Chondrocyte (in vitro differentiated cells): ENCODE data around the gene SLC12A3. TPM values are rescaled to one million over a fixed set of nuclear protein-coding genes. Genes with fewer than 3 reads are reported as not detected.

Experiments used
- DNase-seq: peaks from one replicate; pipeline ENCODE4 v3.0.0; 2021; ENCODE audit warnings: mixed read lengths, low spot score
- H3K27ac Mint-ChIP-seq: one replicate; pipeline ENCODE4 v1.8.0; 2021; ENCODE audit warnings: mild to moderate bottlenecking, moderate library complexity, mixed read lengths; ENCODE audit not compliant: unreplicated experiment
- H3K27me3 Mint-ChIP-seq: 2 replicates; pipeline ENCODE4 v1.8.0; 2021; ENCODE audit warnings: low read depth, mixed read lengths
- H3K36me3 Mint-ChIP-seq: 2 replicates; pipeline ENCODE4 v1.8.0; 2021; ENCODE audit warnings: low read depth, mixed read lengths
- H3K4me1 Mint-ChIP-seq: 2 replicates; pipeline ENCODE4 v1.8.0; 2021; ENCODE audit warnings: low read depth, mild to moderate bottlenecking, mixed read lengths
- H3K4me3 Mint-ChIP-seq: one replicate; pipeline ENCODE4 v1.8.0; 2021; ENCODE audit warnings: mild to moderate bottlenecking, moderate library complexity, mixed read lengths; ENCODE audit not compliant: unreplicated experiment
- H3K9me3 Mint-ChIP-seq: 2 replicates; pipeline ENCODE4 v1.8.0; 2021; ENCODE audit warnings: low read depth, mixed read lengths
- microRNA-seq: library from miRNA; unstranded; fragments of <30 nt; microRNA quantifications from one replicate; pipeline ENCODE4 v1.2.0, GENCODE V29; 2020; ENCODE audit warnings: borderline number of aligned reads
- total RNA-seq: library from RNA; stranded (reverse); gene quantifications from 3 replicates; pipeline ENCODE4 v1.2.1, GENCODE V29; 2021
- TF ChIP-seq, protein P1 (sequence below): fragments of 200-600 bp; sonication (generic); IDR thresholded peaks from 2 replicates; pipeline ENCODE4 v1.5.0; 2021; ENCODE audit warnings: antibody characterized with exemption, mild to moderate bottlenecking, moderate library complexity

The SLC12A3 gene
- total RNA-seq, 1 donor from 2014 or later, result not detected

- Mint-ChIP-seq H3K4me1 (peaks cover 11% of the 10 kb centered on the region), H3K27me3 (no peaks in the 10 kb centered on the region), H3K4me3 (no peak overlapping the region), H3K27ac (no peak overlapping the region), H3K9me3 (no peaks in the 10 kb centered on the region), H3K36me3 (no peaks in the 10 kb centered on the region)
- TF ChIP-seq, protein P1, sequence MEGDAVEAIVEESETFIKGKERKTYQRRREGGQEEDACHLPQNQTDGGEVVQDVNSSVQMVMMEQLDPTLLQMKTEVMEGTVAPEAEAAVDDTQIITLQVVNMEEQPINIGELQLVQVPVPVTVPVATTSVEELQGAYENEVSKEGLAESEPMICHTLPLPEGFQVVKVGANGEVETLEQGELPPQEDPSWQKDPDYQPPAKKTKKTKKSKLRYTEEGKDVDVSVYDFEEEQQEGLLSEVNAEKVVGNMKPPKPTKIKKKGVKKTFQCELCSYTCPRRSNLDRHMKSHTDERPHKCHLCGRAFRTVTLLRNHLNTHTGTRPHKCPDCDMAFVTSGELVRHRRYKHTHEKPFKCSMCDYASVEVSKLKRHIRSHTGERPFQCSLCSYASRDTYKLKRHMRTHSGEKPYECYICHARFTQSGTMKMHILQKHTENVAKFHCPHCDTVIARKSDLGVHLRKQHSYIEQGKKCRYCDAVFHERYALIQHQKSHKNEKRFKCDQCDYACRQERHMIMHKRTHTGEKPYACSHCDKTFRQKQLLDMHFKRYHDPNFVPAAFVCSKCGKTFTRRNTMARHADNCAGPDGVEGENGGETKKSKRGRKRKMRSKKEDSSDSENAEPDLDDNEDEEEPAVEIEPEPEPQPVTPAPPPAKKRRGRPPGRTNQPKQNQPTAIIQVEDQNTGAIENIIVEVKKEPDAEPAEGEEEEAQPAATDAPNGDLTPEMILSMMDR, result no peak
- no peak for DNase-seq
Measured at GRCh38 chr16:56960681-56961281, 95.8 kb downstream of the SLC12A3 start.

- Mint-ChIP-seq H3K4me3 (no peak overlapping the region), H3K9me3 (no peaks in the 10 kb centered on the region), H3K36me3 (no peaks in the 10 kb centered on the region), H3K4me1 (peaks cover 15% of the 10 kb centered on the region), H3K27ac (no peak overlapping the region), H3K27me3 (no peaks in the 10 kb centered on the region)
- TF ChIP-seq, protein P1, result no peak
- no peak for DNase-seq
Measured at GRCh38 chr16:56961386-56961785, 96.4 kb downstream of the SLC12A3 start.

DNA sequence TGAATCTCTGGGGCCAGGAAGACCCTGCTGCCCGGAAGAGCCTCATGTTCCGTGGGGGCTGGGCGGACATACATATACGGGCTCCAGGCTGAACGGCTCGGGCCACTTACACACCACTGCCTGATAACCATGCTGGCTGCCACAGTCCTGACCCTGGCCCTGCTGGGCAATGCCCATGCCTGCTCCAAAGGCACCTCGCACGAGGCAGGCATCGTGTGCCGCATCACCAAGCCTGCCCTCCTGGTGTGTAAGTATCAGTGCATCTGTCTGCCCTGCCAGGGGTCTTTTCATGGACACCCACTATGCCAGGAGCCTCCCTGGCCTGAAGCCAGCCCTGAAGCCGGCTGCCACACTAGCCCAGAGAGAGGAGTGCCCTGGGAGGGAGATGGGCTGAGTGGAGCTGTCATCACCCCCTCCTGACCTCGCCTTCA, 96.9 kb downstream of the SLC12A3 start, which contains the start of gene CETP:
TSS of gene CETP (plus strand) at position 100 of the 431 bp plus-strand sequence. CDS start at position 130, 30 bp downstream.
- Mint-ChIP-seq H3K4me3 (no peak within 1 kb of the TSS), H3K27ac (no peak within 1 kb of the TSS), H3K4me1 (peaks cover 15% of the 10 kb centered on the region), H3K36me3 (no peaks in the 10 kb centered on the region), H3K9me3 (no peaks in the 10 kb centered on the region), H3K27me3 (no peaks in the 10 kb centered on the region)
- TF ChIP-seq, protein P1, result no peak
- no peak for DNase-seq

- H3K9me3 Mint-ChIP-seq, result no peaks in the 10 kb centered on the region
- DNase-seq, result peak; percentile 68
- no peaks in the 10 kb centered on the region for H3K27me3 Mint-ChIP-seq
- no peak overlapping the region for H3K27ac Mint-ChIP-seq
- TF ChIP-seq, protein P1, result peak; percentile 86
- H3K36me3 Mint-ChIP-seq, result no peaks in the 10 kb centered on the region
- H3K4me1 Mint-ChIP-seq, result peaks cover 15% of the 10 kb centered on the region
- no peak overlapping the region for H3K4me3 Mint-ChIP-seq
Measured at GRCh38 chr16:56964243-56965148, 99.5 kb downstream of the SLC12A3 start.

Small RNA genes within 50 kb of the gene (microRNA-seq; reads per million reads assigned to microRNA genes)
- gene MIR138-2 (170 reads per million, percentile 62 among the genes with 10 or more reads in this experiment), gene MIR6863 (not detected)

Other genes with a start within 250 kb of the SLC12A3 start
- gene MT1E, start 239.4 kb upstream of the SLC12A3 start, total RNA-seq, result 23.2 to 35.8 TPM (median 31.4 TPM) in 3 replicates
- gene MT1M, start 232.5 kb upstream of the SLC12A3 start, total RNA-seq, result 0.35 to 0.59 TPM in 2 of 3 replicates, not detected in the other
- gene MT1A, start 226.5 kb upstream of the SLC12A3 start, total RNA-seq, result 1.1 TPM in 1 of 3 replicates, not detected in the others
- gene MT1B, start 213.3 kb upstream of the SLC12A3 start, total RNA-seq, result not detected in 3 replicates
- gene MT1F, start 207.2 kb upstream of the SLC12A3 start, total RNA-seq, result 2.6 to 5.8 TPM (median 4.4 TPM) in 3 replicates
- gene MT1G, start 197.1 kb upstream of the SLC12A3 start, total RNA-seq, result 1.1 TPM in 2 of 3 replicates, not detected in the other
- gene MT1H, start 195.4 kb upstream of the SLC12A3 start, total RNA-seq, result not detected in 3 replicates
- gene MT1X, start 182.7 kb upstream of the SLC12A3 start, total RNA-seq, result 36.6 to 136 TPM (median 44.7 TPM) in 3 replicates
- 48.6 to 86.9 TPM (median 50.0 TPM) in 3 replicates for gene NUP93, start 135.1 kb upstream of the SLC12A3 start, total RNA-seq
- gene HERPUD1, start 66.9 kb downstream of the SLC12A3 start, total RNA-seq, result 146 to 236 TPM (median 223 TPM) in 3 replicates
- gene CETP, start 96.7 kb downstream of the SLC12A3 start, total RNA-seq, result not detected in 3 replicates
- gene NLRC5, start 124.3 kb downstream of the SLC12A3 start, total RNA-seq, result 6.3 to 10.7 TPM (median 6.6 TPM) in 3 replicates
- 10.0 to 22.3 TPM (median 21.8 TPM) in 3 replicates for gene CPNE2, start 227.4 kb downstream of the SLC12A3 start, total RNA-seq